ENCODE results near the gene DUOX1. TPM values are rescaled to one million over a fixed set of nuclear protein-coding genes. Genes with fewer than 3 reads are reported as not detected.

Gene DUOX1
- total and polyA plus RNA-seq, 4 donors = 0.02 to 0.94 (median 0.08) TPM; not detected in 1

DNA sequence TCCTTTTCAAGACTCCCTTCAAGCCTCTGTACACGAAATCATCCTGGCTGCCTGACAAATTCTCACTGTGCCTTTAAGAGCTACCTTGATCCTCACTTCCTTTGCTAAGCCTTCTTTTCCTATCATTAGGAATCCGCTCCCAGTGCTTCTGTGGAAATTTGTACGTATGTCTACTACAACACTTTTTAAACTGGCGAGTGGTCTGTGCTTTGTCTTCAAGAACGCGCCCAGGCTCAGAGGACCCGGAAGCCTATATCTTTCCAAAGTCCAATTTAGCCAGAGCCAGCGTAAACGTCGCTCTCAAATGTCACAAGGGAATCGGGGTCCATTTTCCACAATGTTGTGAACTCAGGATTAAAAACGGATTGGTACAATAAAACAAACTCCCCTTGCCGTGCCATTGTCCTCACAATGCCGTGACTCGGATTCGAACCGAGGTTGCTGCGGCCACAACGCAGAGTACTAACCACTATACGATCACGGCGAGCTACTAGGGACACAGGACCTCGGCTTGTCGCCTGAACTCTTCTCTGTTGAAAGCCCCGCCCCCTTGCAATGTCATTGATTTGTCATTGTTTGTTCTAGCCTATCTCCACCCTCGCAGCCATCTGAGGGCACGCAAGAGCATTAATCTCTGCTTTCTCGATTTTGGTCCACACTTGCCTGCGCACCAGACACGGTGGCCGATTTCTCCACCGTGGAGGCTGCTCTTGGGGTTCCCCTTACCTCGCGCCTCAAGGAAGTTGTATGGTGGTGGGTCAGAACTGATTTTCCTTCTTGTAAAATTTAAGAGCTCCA lies 70.4 kb downstream of the DUOX1 start:
- no peak for TF ChIP-seq FOXA1 (IDR thresholded peaks at IDR 0.05)
- peak; percentile 46 for TF ChIP-seq HNF4G (IDR thresholded peaks at IDR 0.05)
- peak; percentile 72 to 85 for TF ChIP-seq RXRA (IDR thresholded peaks at IDR 0.05)
- no peak for TF ChIP-seq RAD21 (IDR thresholded peaks at IDR 0.05)
- TF ChIP-seq, protein P1, sequence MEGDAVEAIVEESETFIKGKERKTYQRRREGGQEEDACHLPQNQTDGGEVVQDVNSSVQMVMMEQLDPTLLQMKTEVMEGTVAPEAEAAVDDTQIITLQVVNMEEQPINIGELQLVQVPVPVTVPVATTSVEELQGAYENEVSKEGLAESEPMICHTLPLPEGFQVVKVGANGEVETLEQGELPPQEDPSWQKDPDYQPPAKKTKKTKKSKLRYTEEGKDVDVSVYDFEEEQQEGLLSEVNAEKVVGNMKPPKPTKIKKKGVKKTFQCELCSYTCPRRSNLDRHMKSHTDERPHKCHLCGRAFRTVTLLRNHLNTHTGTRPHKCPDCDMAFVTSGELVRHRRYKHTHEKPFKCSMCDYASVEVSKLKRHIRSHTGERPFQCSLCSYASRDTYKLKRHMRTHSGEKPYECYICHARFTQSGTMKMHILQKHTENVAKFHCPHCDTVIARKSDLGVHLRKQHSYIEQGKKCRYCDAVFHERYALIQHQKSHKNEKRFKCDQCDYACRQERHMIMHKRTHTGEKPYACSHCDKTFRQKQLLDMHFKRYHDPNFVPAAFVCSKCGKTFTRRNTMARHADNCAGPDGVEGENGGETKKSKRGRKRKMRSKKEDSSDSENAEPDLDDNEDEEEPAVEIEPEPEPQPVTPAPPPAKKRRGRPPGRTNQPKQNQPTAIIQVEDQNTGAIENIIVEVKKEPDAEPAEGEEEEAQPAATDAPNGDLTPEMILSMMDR (IDR thresholded peaks at IDR 0.05; ENCODE audit: low read depth, low read length, missing input control) = no peak
- TF ChIP-seq MAX (IDR thresholded peaks at IDR 0.05) = peak; percentile 51
- no peak for TF ChIP-seq FOXA2 (IDR thresholded peaks at IDR 0.05)
- TF ChIP-seq YY1 (IDR thresholded peaks at IDR 0.05) = peak; percentile 40
- TF ChIP-seq, protein P2, sequence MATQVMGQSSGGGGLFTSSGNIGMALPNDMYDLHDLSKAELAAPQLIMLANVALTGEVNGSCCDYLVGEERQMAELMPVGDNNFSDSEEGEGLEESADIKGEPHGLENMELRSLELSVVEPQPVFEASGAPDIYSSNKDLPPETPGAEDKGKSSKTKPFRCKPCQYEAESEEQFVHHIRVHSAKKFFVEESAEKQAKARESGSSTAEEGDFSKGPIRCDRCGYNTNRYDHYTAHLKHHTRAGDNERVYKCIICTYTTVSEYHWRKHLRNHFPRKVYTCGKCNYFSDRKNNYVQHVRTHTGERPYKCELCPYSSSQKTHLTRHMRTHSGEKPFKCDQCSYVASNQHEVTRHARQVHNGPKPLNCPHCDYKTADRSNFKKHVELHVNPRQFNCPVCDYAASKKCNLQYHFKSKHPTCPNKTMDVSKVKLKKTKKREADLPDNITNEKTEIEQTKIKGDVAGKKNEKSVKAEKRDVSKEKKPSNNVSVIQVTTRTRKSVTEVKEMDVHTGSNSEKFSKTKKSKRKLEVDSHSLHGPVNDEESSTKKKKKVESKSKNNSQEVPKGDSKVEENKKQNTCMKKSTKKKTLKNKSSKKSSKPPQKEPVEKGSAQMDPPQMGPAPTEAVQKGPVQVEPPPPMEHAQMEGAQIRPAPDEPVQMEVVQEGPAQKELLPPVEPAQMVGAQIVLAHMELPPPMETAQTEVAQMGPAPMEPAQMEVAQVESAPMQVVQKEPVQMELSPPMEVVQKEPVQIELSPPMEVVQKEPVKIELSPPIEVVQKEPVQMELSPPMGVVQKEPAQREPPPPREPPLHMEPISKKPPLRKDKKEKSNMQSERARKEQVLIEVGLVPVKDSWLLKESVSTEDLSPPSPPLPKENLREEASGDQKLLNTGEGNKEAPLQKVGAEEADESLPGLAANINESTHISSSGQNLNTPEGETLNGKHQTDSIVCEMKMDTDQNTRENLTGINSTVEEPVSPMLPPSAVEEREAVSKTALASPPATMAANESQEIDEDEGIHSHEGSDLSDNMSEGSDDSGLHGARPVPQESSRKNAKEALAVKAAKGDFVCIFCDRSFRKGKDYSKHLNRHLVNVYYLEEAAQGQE (IDR thresholded peaks at IDR 0.05) = peak; percentile 86
- TF ChIP-seq ZBTB33 (IDR thresholded peaks at IDR 0.05) = peak; percentile 42
- peak; percentile 39 to 44 for TF ChIP-seq JUND (IDR thresholded peaks at IDR 0.05)
- TF ChIP-seq NR2F2 (IDR thresholded peaks at IDR 0.05) = peak; percentile 28
- peak; percentile 31 to 45 for TF ChIP-seq EGR1 (IDR thresholded peaks at IDR 0.05; ENCODE audit: low read depth in 2 of 2)
- TF ChIP-seq HNF4A (conservative IDR thresholded peaks at IDR 0.05) = peak; percentile 81 to 88
- peak in 1 of 2 donors; percentile 44 for TF ChIP-seq GABPA (IDR thresholded peaks at IDR 0.05 in 1 of 2, conservative IDR thresholded peaks at IDR 0.05 in 1 of 2)
- peak; percentile 100 for TF ChIP-seq ATF3 (IDR thresholded peaks at IDR 0.05)
- peak; percentile 93 for TF ChIP-seq TAF1 (conservative IDR thresholded peaks at IDR 0.05)
- peak; percentile 83 for TF ChIP-seq SP1 (IDR thresholded peaks at IDR 0.05)
- peak overlapping the region; percentile 97 to 98 for H3K27ac ChIP-seq (ENCODE audit: low read depth in 1 of 2, low read length in 2 of 2)
- peak; percentile 95 for DNase-seq (ENCODE audit: low spot score)
- H3K9ac ChIP-seq (ENCODE audit: low read depth in 1 of 2, low read length in 2 of 2) = peak overlapping the region; percentile 55 to 90
- H3K27me3 ChIP-seq (ENCODE audit: control insufficient read depth in 4 of 4, insufficient read depth in 4 of 4, low read length in 3 of 4) = no peaks in the 10 kb centered on the region
- H3K4me3 ChIP-seq (ENCODE audit: low read depth in 1 of 3, low read length in 3 of 3) = peak overlapping the region; percentile 41 to 72 (median 53)
- peaks cover 3 to 27% (median 16%) of the 10 kb centered on the region in 4 donors for H3K4me1 ChIP-seq (ENCODE audit: control insufficient read depth in 4 of 4, insufficient read depth in 4 of 4, low read length in 3 of 4)
- no peaks in the 10 kb centered on the region for H3K36me3 ChIP-seq (ENCODE audit: control insufficient read depth in 4 of 4, insufficient read depth in 3 of 4, low read depth in 1 of 4, low read length in 3 of 4)
- WGBS = under 1% methylated on average over 34 of the region's 34 CpGs
- no peaks in the 10 kb centered on the region for H3K9me3 ChIP-seq (ENCODE audit: control insufficient read depth in 4 of 4, low read length in 3 of 4)
